ENCODE results near the gene ANKLE1.

DNA sequence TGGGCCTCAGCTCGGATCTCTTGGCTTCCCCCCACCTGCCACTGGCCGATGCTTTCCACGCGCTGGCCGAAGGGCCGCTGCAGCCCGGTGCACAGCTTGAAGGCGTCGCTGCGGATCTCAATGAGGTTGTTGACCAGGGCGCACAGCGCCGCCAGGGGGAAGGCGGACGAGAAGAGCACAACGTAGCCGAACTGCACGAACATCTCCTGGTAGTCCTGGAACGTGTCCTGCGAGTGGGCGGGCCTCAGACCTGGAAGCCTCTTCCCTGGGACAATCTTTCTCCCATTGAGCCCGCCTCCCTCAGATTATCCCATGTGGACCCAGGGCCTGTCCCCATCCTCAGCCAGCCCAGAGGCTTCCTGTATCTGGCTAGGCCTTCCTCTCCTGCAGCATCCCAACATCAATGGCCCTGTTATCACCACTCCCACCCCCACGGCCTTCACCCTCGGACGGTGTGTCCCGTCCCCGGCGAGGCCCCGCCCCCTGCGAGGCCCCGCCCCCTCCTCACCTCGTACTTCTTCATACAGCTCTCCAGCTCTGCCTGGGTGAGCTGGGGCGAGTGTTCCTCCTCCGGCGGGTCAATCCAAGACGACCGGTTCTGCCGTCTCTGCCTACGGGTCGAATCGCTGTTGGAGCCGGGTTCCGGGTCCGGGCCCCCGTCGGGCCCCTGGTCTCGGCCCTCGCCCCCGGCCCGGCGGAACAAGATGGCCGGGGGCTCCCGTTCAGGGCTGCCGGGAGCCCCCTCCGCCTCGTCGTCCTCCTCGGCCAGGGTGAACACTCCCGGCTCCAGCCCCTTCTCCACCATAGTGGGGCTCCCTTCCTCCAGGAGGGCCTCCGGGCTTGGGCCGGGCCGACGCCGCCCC, 46.2 kb downstream of the ANKLE1 start:
- TF ChIP-seq, protein P1, sequence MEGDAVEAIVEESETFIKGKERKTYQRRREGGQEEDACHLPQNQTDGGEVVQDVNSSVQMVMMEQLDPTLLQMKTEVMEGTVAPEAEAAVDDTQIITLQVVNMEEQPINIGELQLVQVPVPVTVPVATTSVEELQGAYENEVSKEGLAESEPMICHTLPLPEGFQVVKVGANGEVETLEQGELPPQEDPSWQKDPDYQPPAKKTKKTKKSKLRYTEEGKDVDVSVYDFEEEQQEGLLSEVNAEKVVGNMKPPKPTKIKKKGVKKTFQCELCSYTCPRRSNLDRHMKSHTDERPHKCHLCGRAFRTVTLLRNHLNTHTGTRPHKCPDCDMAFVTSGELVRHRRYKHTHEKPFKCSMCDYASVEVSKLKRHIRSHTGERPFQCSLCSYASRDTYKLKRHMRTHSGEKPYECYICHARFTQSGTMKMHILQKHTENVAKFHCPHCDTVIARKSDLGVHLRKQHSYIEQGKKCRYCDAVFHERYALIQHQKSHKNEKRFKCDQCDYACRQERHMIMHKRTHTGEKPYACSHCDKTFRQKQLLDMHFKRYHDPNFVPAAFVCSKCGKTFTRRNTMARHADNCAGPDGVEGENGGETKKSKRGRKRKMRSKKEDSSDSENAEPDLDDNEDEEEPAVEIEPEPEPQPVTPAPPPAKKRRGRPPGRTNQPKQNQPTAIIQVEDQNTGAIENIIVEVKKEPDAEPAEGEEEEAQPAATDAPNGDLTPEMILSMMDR (IDR thresholded peaks at IDR 0.05) = 0 out of 2 replicates have a peak, but pooled peaks have one; percentile 17
- no peak for TF ChIP-seq CREB1 (CRISPR knock-in tag; IDR thresholded peaks at IDR 0.05)
- TF ChIP-seq, protein P2, sequence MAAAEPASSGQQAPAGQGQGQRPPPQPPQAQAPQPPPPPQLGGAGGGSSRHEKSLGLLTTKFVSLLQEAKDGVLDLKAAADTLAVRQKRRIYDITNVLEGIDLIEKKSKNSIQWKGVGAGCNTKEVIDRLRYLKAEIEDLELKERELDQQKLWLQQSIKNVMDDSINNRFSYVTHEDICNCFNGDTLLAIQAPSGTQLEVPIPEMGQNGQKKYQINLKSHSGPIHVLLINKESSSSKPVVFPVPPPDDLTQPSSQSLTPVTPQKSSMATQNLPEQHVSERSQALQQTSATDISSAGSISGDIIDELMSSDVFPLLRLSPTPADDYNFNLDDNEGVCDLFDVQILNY (CRISPR knock-in tag; IDR thresholded peaks at IDR 0.05) = no peak

Data from WTC11 (cell line).